ENCODE measurements around the gene OR5B17.
"Not testable (repeated sequence)": the region's sequence is repeated elsewhere in the genome, so short reads cannot be mapped to it uniquely, and the experiment has no call there.

Gene OR5B17

DNA sequence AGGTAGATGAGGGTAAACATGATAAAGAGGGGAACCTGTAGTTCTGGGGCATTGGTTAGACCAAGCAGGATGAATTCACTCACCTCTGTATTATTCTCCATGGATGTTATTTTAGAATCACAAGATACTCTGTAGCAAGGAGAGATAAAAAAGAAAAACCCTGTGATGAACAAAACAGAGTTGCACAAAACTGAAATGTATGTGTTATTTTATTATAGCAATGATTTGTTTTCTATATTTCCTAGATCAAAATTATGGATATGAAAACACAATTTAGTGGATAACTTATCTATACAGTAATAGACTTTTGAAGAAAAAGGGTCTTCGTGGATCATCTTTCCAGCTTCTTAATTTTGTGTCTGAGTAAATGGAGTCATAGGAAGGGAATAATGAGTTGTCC, at the start of gene OR5B17:
TSS of gene OR5B17 (minus strand) at position 101 of the 400 bp plus-strand sequence. CDS start at position 101, 0 bp downstream.
- no peak for DNase-seq

GRCh38 chr11:58406774-58407173, 47.9 kb upstream of the OR5B17 start, which contains the start of gene OR5B3:
TSS of gene OR5B3 (minus strand) at chr11:58406874. CDS start at chr11:58403409, 3,465 bp downstream.
- DNase-seq = no peak

GRCh38 chr11:58399622-58400021, 40.8 kb upstream of the OR5B17 start:
- not testable (repeated sequence) for DNase-seq

GRCh38 chr11:58395581-58395980, 36.7 kb upstream of the OR5B17 start:
- no peak for DNase-seq

DNA sequence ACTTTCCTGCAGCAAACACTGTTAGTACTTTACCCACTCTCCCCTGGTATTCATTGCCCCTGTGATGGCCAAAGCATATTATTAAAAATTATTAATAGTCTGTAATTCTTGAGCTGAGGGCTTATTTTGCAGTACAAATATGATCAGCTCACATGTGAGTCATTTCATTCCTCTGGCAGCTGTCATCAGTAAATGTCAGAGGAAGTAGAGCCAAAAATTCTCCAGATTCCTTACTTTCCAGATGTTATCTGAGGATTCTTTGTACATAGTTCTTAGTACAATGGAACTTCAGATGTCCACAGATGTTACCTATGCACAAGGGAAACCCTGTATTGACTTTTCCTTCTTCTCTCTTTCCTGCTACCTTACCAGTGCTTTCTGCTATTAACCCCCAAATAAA, 35.3 kb upstream of the OR5B17 start:
- no peak for DNase-seq

- DNase-seq = no peak
Measured at GRCh38 chr11:58392746-58393145, 33.9 kb upstream of the OR5B17 start.

DNA sequence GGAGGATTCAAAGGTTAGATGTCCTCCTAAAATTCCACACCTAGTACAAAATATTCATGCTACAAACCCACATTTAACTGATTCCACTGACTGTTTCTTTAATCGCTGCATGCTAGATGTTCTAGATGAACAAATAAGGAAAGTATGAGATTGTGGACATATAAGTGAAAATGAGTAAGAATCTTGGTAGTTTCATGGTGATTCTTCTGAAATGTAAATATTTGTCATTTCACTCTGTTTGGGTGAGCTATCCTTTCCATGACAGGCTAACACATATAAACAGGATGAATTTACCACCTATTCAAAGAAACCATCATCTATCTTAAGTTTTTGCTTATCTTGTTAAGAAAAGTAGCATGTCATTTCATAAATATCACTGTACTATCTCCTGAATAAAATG, 33.0 kb upstream of the OR5B17 start:
- DNase-seq = no peak

- DNase-seq = no peak
Measured at GRCh38 chr11:58390551-58391063, 31.7 kb upstream of the OR5B17 start.

- no peak for DNase-seq
Measured at GRCh38 chr11:58354727-58355126, 4.1 kb downstream of the OR5B17 start.

- DNase-seq = no peak
Measured at GRCh38 chr11:58345204-58345603, 13.7 kb downstream of the OR5B17 start.

- DNase-seq = no peak
Measured at GRCh38 chr11:58334708-58335107, 24.2 kb downstream of the OR5B17 start.

- no peak for DNase-seq
Measured at GRCh38 chr11:58330861-58331260, 28.0 kb downstream of the OR5B17 start.

DNA sequence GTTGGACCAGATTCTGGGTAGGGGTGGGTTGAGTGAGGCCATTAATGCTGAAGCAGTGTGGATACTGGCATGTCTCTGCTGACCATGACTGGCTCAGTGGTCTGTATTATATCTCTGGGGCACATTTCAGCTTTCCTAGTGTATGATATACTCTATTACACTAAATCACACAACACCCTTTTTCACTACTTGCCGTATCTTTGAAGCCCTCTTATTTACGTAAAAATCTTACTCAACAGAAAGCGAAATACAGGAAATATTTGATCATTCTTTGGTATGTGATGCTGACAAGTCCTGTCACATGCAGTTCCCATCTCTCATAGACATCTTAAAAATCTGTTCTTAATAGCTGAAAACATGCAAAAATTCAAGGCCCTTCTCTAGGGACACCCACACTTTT, 40.3 kb downstream of the OR5B17 start:
- no peak for DNase-seq

DNA sequence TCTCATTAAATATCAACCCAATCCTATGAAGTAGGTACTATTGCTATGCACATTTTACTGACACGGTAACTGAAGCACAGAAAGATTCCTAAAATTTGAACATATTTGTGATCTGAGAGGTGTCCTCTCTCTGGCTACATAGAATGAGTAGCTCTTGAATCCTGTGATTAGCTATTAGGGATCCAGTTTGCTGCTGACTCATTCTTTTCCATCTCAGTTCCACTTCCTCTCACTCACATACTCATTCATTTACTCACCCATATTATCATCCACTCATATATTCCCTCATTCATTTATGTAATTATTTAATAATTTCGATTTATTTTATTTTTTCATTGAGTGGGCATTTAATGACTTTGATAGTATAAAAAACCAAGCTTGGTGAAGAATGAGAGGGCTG, 42.7 kb downstream of the OR5B17 start:
- DNase-seq = no peak

Measured in hematopoietic multipotent progenitor cell treated with erythropoietin and hydrocortisone succinate and interleukin-3 and kit ligand, for 4 days (in vitro differentiated cells).